ENCODE results near the gene RSPH4A. TPM values are rescaled to one million over a fixed set of nuclear protein-coding genes. Genes with fewer than 3 reads are reported as not detected.

RSPH4A gene
- total RNA-seq, 2 donors from 2014 or later: 0.51 to 0.71 TPM

Other genes with a start within 250 kb of the RSPH4A start
- gene DSE, start 245.5 kb upstream of the RSPH4A start, total RNA-seq: 10 to 100 TPM; 48.5 to 61.5 TPM
- 1 to 10 TPM; 2.4 to 5.4 TPM for gene CALHM6, start 155.1 kb upstream of the RSPH4A start, total RNA-seq
- gene CALHM5, start 104.8 kb upstream of the RSPH4A start, total RNA-seq: 1 to 10 TPM; 7.0 to 7.2 TPM
- gene TRAPPC3L, start 70.8 kb upstream of the RSPH4A start, total RNA-seq: under 1 TPM in 1 of 2 donors, not detected in 1; 0.33 TPM
- not detected for gene CALHM4, start 62.7 kb upstream of the RSPH4A start, total RNA-seq
- 10 to 100 TPM; 50.9 to 55.1 TPM for gene RWDD1, start 45.0 kb upstream of the RSPH4A start, total RNA-seq
- 10 to 100 TPM; 10.1 to 11.1 TPM for gene ZUP1, start 52.3 kb downstream of the RSPH4A start, total RNA-seq
- gene KPNA5, start 64.7 kb downstream of the RSPH4A start, total RNA-seq: 10 to 100 TPM; 18.3 to 23.7 TPM
- gene FAM162B, start 149.2 kb downstream of the RSPH4A start, total RNA-seq: 1 to 10 TPM; 3.9 to 6.8 TPM
- gene GPRC6A, start 212.6 kb downstream of the RSPH4A start, total RNA-seq: not detected

Measured in posterior vena cava (tissue), 2 donors.